Loucy (cell line): ENCODE results near the gene RBM10.

ENCODE experiments used
- H2AFZ ChIP-seq: fragments of 200-600 bp; sonication (generic); 2 replicates; pipeline ENCODE4 v1.6.0; 2016; ENCODE audit warnings: antibody characterized with exemption, mild to moderate bottlenecking, low read length, moderate library complexity
- H3F3A ChIP-seq: fragments of 200-600 bp; 2 replicates; pipeline ENCODE4 v1.6.0; 2016; ENCODE audit warnings: antibody characterized with exemption, low read depth, mild to moderate bottlenecking
- H3K27me3 ChIP-seq: fragments of 200-600 bp; sonication (generic); 2 replicates; pipeline ENCODE4 v1.6.1; 2014; ENCODE audit warnings: low read length, mild to moderate bottlenecking; ENCODE audit not compliant: insufficient read depth, poor library complexity, severe bottlenecking
- H3K36me3 ChIP-seq: fragments of 200-600 bp; sonication (generic); 2 replicates; pipeline ENCODE4 v1.6.1; 2016; ENCODE audit warnings: low read length; ENCODE audit not compliant: insufficient read depth
- H3K4me1 ChIP-seq: fragments of 200-600 bp; sonication (generic); 2 replicates; pipeline ENCODE4 v1.5.1; 2014; ENCODE audit warnings: low read length, mild to moderate bottlenecking; ENCODE audit not compliant: insufficient read depth, poor library complexity, severe bottlenecking
- H3K4me2 ChIP-seq: fragments of 200-600 bp; sonication (generic); 2 replicates; pipeline ENCODE4 v1.6.0; 2014; ENCODE audit warnings: antibody characterized with exemption, low read length, low read depth, mild to moderate bottlenecking; ENCODE audit not compliant: poor library complexity, severe bottlenecking
- H3K4me3 ChIP-seq: fragments of 200-600 bp; sonication (generic); 2 replicates; pipeline ENCODE4 v1.5.1; 2014; ENCODE audit warnings: low read length, mild to moderate bottlenecking, mixed read lengths; ENCODE audit not compliant: poor library complexity, severe bottlenecking
- H3K79me2 ChIP-seq: fragments of 200-600 bp; sonication (generic); 2 replicates; pipeline ENCODE4 v1.6.1; 2014; ENCODE audit warnings: low read length; ENCODE audit not compliant: insufficient read depth
- H3K9ac ChIP-seq: fragments of 200-600 bp; sonication (generic); 2 replicates; pipeline ENCODE4 v1.6.0; 2014; ENCODE audit warnings: mild to moderate bottlenecking, low read depth, low read length, moderate library complexity; ENCODE audit not compliant: poor library complexity, severe bottlenecking
- H3K9me2 ChIP-seq: fragments of 200-600 bp; sonication (generic); replicated peaks from 2 replicates; pipeline ENCODE4 v1.6.1; 2016; ENCODE audit warnings: low read depth, low read length, mixed read lengths
- H3K9me3 ChIP-seq: fragments of 200-600 bp; sonication (generic); 2 replicates; pipeline ENCODE4 v1.6.1; 2014; ENCODE audit warnings: mild to moderate bottlenecking, antibody characterized with exemption, low read length, low read depth; ENCODE audit not compliant: insufficient read depth
- H4K20me1 ChIP-seq: fragments of 200-600 bp; sonication (generic); 2 replicates; pipeline ENCODE4 v1.6.0; 2014; ENCODE audit warnings: antibody characterized with exemption, low read length, mild to moderate bottlenecking; ENCODE audit not compliant: insufficient read depth, poor library complexity, severe bottlenecking
- CTCF ChIP-seq: fragments of 200-600 bp; sonication (generic); conservative IDR thresholded peaks from 2 replicates; pipeline ENCODE4 v1.5.1; 2014; ENCODE audit warnings: mild to moderate bottlenecking, antibody characterized with exemption, low read length
- EZH2phosphoT487 ChIP-seq: fragments of 200-600 bp; IDR thresholded peaks from 2 replicates; pipeline ENCODE4 v1.6.1; 2018; ENCODE audit warnings: antibody characterized with exemption, mild to moderate bottlenecking, moderate library complexity, borderline replicate concordance

The RBM10 gene

GRCh38 chrX:47206316-47206715 lies 61.3 kb downstream of the RBM10 start:
- Histone ChIP-seq H3K4me1 (no peaks in the 10 kb centered on the region), H3K9me2 (no peaks in the 10 kb centered on the region), H3K36me3 (peaks cover 83% of the 10 kb centered on the region; the same call in 1 of the 2 replicates), H3K4me2 (no peak overlapping the region), H3K27me3 (no peaks in the 10 kb centered on the region), H3K9me3 (no peaks in the 10 kb centered on the region), H3K4me3 (no peak overlapping the region), H4K20me1 (no peaks in the 10 kb centered on the region), H2AFZ (no peak overlapping the region), H3K79me2 (no peaks in the 10 kb centered on the region), H3K9ac (no peak overlapping the region), H3F3A (no peaks in the 10 kb centered on the region)
- no peak for TF ChIP-seq EZH2phosphoT487
- TF ChIP-seq CTCF, result no peak

- no peak overlapping the region for H2AFZ ChIP-seq
- no peak overlapping the region for H3K9ac ChIP-seq
- no peaks in the 10 kb centered on the region for H3K4me1 ChIP-seq
- peaks cover 83% of the 10 kb centered on the region; the same call in 1 of the 2 replicates for H3K36me3 ChIP-seq
- H3K27me3 ChIP-seq, result no peaks in the 10 kb centered on the region
- no peaks in the 10 kb centered on the region for H3K79me2 ChIP-seq
- H3K4me3 ChIP-seq, result no peak overlapping the region
- no peak overlapping the region for H3K4me2 ChIP-seq
- no peaks in the 10 kb centered on the region for H4K20me1 ChIP-seq
- TF ChIP-seq CTCF, result no peak
- no peak for TF ChIP-seq EZH2phosphoT487
- H3K9me3 ChIP-seq, result no peaks in the 10 kb centered on the region
- H3K9me2 ChIP-seq, result no peaks in the 10 kb centered on the region
- no peaks in the 10 kb centered on the region for H3F3A ChIP-seq
Measured at GRCh38 chrX:47208108-47208507, 63.1 kb downstream of the RBM10 start.

- Histone ChIP-seq H3K9me3 (no peaks in the 10 kb centered on the region), H3K4me2 (no peak overlapping the region), H3K4me3 (no peak overlapping the region), H3K9ac (no peak overlapping the region), H3K27me3 (no peaks in the 10 kb centered on the region), H4K20me1 (no peaks in the 10 kb centered on the region), H2AFZ (no peak overlapping the region), H3K36me3 (peaks cover 83% of the 10 kb centered on the region; the same call in 1 of the 2 replicates), H3F3A (no peaks in the 10 kb centered on the region), H3K79me2 (no peaks in the 10 kb centered on the region), H3K9me2 (no peaks in the 10 kb centered on the region), H3K4me1 (no peaks in the 10 kb centered on the region)
- TF ChIP-seq CTCF (no peak), EZH2phosphoT487 (no peak)
Measured at GRCh38 chrX:47209508-47210238, 64.7 kb downstream of the RBM10 start.
